Measurements from ENCODE around the gene GIGYF1. TPM values are rescaled to one million over a fixed set of nuclear protein-coding genes. Genes with fewer than 3 reads are reported as not detected.

The GIGYF1 gene
- total and polyA plus RNA-seq, 2 of the 13 experiments (the other 11 are each of a cell fraction or from before 2014, with no cell fraction given): 7.6 to 16.1 TPM

- no peak for TF ChIP-seq ZBTB40 (IDR thresholded peaks at IDR 0.05)
- TF ChIP-seq ZBTB40 (CRISPR knock-in tag; IDR thresholded peaks at IDR 0.05): no peak
- TF ChIP-seq MAZ (IDR thresholded peaks at IDR 0.05; ENCODE audit: borderline replicate concordance, low read depth, low read length): no peak
- TF ChIP-seq MAZ (CRISPR knock-in tag; IDR thresholded peaks at IDR 0.05; ENCODE audit: low read depth): 0 out of 2 replicates have a peak, but pooled peaks have one; percentile 12
- no peak for TF ChIP-seq DBP (CRISPR knock-in tag; IDR thresholded peaks at IDR 0.05; ENCODE audit: not compliant biosample characterization)
- no peak for TF ChIP-seq ZNF816 (CRISPR knock-in tag; IDR thresholded peaks at IDR 0.05; ENCODE audit: borderline replicate concordance)
- peak; percentile 52; the same call in 1 of the 2 replicates for TF ChIP-seq ZNF414 (CRISPR knock-in tag; IDR thresholded peaks at IDR 0.05)
- no peak for TF ChIP-seq SNAPC4 (CRISPR knock-in tag; IDR thresholded peaks at IDR 0.05)
- no peak for TF ChIP-seq POGZ (CRISPR knock-in tag; IDR thresholded peaks at IDR 0.05)
- TF ChIP-seq DNMT1 (CRISPR knock-in tag; IDR thresholded peaks at IDR 0.05): no peak
- TF ChIP-seq NONO (IDR thresholded peaks at IDR 0.05): no peak
- 0 out of 2 replicates have a peak, but pooled peaks have one; percentile 2 for TF ChIP-seq NONO (CRISPR knock-in tag; conservative IDR thresholded peaks at IDR 0.05)
- TF ChIP-seq RBM39 (IDR thresholded peaks at IDR 0.05; ENCODE audit: low read depth, low read length, poor library complexity, severe bottlenecking): no peak
These were observed 52.1 kb downstream of the GIGYF1 start (continued) for GRCh38 chr7:100641860-100642533.

Data from HepG2 (cell line).